GM23338 (cell line): ENCODE results near the gene ARHGEF38. TPM values are rescaled to one million over a fixed set of nuclear protein-coding genes. Genes with fewer than 3 reads are reported as not detected.

Experiments used
- ATAC-seq: fragments of 200-7000 bp; cut with Tn5 transposase; 3 replicates; pipeline ENCODE4 v1.9.1; 2020
- DNase-seq: peaks from one replicate; pipeline ENCODE4 v3.0.0-alpha.2; 2015; ENCODE audit warnings: low spot score
- H2AFZ ChIP-seq: fragments of 200-600 bp; sonication (generic); 2 replicates; pipeline ENCODE4 v1.8.0; 2016; ENCODE audit warnings: antibody characterized with exemption, mild to moderate bottlenecking, moderate library complexity
- H3F3A ChIP-seq: fragments of 200-600 bp; sonication (generic); replicated peaks from 2 replicates; pipeline ENCODE4 v1.8.0; 2017; ENCODE audit warnings: antibody characterized with exemption, mixed run types, low read depth
- H3K27ac ChIP-seq: fragments of 200-600 bp; sonication (generic); 2 replicates; pipeline ENCODE4 v1.6.1; 2016; ENCODE audit warnings: low read depth
- H3K27me3 ChIP-seq: fragments of 200-600 bp; sonication (generic); 2 replicates; pipeline ENCODE4 v1.8.0; 2016; ENCODE audit warnings: mild to moderate bottlenecking, mixed run types, moderate library complexity; ENCODE audit not compliant: insufficient read depth
- H3K36me3 ChIP-seq: fragments of 200-600 bp; sonication (generic); 2 replicates; pipeline ENCODE4 v1.8.0; 2016; ENCODE audit warnings: mild to moderate bottlenecking; ENCODE audit not compliant: insufficient read depth
- H3K4me1 ChIP-seq: fragments of 200-600 bp; sonication (generic); 2 replicates; pipeline ENCODE4 v1.8.0; 2016; ENCODE audit warnings: mild to moderate bottlenecking, moderate library complexity; ENCODE audit not compliant: insufficient read depth
- H3K4me2 ChIP-seq: fragments of 200-600 bp; sonication (generic); 2 replicates; pipeline ENCODE4 v1.7.1; 2017; ENCODE audit warnings: mixed run types
- H3K4me3 ChIP-seq: fragments of 200-600 bp; sonication (generic); 2 replicates; pipeline ENCODE4 v1.6.1; 2016; ENCODE audit warnings: mixed run types
- H3K79me2 ChIP-seq: fragments of 200-600 bp; sonication (generic); replicated peaks from 2 replicates; pipeline ENCODE4 v1.8.0; 2017; ENCODE audit warnings: mild to moderate bottlenecking; ENCODE audit not compliant: insufficient read depth
- H3K9me2 ChIP-seq: fragments of 200-600 bp; sonication (generic); 2 replicates; pipeline ENCODE4 v1.8.0; 2017; ENCODE audit not compliant: insufficient read depth
- H4K20me1 ChIP-seq: fragments of 200-600 bp; sonication (generic); replicated peaks from 2 replicates; pipeline ENCODE4 v1.8.0; 2017; ENCODE audit warnings: mild to moderate bottlenecking; ENCODE audit not compliant: insufficient read depth
- H3K27ac Mint-ChIP-seq: 2 replicates; pipeline ENCODE4 v1.8.0; 2020; ENCODE audit warnings: inconsistent platforms, mild to moderate bottlenecking, moderate library complexity, mixed read lengths
- H3K27me3 Mint-ChIP-seq: 3 replicates; pipeline ENCODE4 v1.8.0; 2022; ENCODE audit warnings: low read depth, mild to moderate bottlenecking, moderate library complexity, mixed read lengths, inconsistent platforms; ENCODE audit not compliant: insufficient read depth, poor library complexity
- H3K36me3 Mint-ChIP-seq: 3 replicates; pipeline ENCODE4 v1.8.0; 2021; ENCODE audit warnings: low read depth, mild to moderate bottlenecking, inconsistent platforms, moderate library complexity, mixed read lengths
- H3K4me1 Mint-ChIP-seq: 3 replicates; pipeline ENCODE4 v1.8.0; 2020; ENCODE audit warnings: mild to moderate bottlenecking, inconsistent platforms, mixed read lengths
- H3K4me3 Mint-ChIP-seq: 3 replicates; pipeline ENCODE4 v1.8.0; 2021; ENCODE audit warnings: moderate library complexity, mild to moderate bottlenecking, inconsistent platforms, mixed read lengths
- H3K9me3 Mint-ChIP-seq: 3 replicates; pipeline ENCODE4 v1.8.0; 2020; ENCODE audit warnings: moderate library complexity, mild to moderate bottlenecking, inconsistent platforms, mixed read lengths
- CREB1 ChIP-seq: fragments of 250-450 bp; sonication (Bioruptor Pico); IDR thresholded peaks from 2 replicates; pipeline ENCODE4 v1.5.0; 2020; ENCODE audit warnings: low read depth, mild to moderate bottlenecking, moderate library complexity
- CTCF ChIP-seq, 2 experiments: fragments of 200-600 bp in 1 of 2; sonication (generic) in 1 of 2; conservative IDR thresholded peaks; 2 replicates each; pipeline versions ENCODE4 v1.5.1 to v1.6.1; 2016 to 2017; ENCODE audit warnings: antibody characterized with exemption in 2 of 2, low read depth in 2 of 2, mild to moderate bottlenecking in 2 of 2, moderate library complexity in 1 of 2
- EZH2 ChIP-seq: fragments of 200-600 bp; sonication (generic); IDR thresholded peaks from one replicate; pipeline ENCODE4 v1.8.0; 2017; ENCODE audit warnings: antibody characterized with exemption, mild to moderate bottlenecking, low read depth; ENCODE audit not compliant: unreplicated experiment
- EZH2phosphoT487 ChIP-seq: fragments of 200-600 bp; sonication (generic); IDR thresholded peaks from one replicate; pipeline ENCODE4 v1.8.1; 2018; ENCODE audit warnings: antibody characterized with exemption; ENCODE audit not compliant: unreplicated experiment
- JUNB ChIP-seq: IDR thresholded peaks from one replicate; pipeline ENCODE4 v1.6.1; 2016; ENCODE audit warnings: antibody characterized with exemption; ENCODE audit not compliant: unreplicated experiment
- NANOG ChIP-seq: IDR thresholded peaks from 2 replicates; pipeline ENCODE4 v1.6.1; 2016; ENCODE audit warnings: antibody characterized with exemption, borderline replicate concordance
- POLR2AphosphoS5 ChIP-seq: IDR thresholded peaks from 2 replicates; pipeline ENCODE4 v1.6.1; 2016; ENCODE audit warnings: antibody characterized with exemption, low read depth
- REST ChIP-seq: IDR thresholded peaks from one replicate; pipeline ENCODE4 v1.6.1; 2018; ENCODE audit warnings: antibody characterized with exemption; ENCODE audit not compliant: unreplicated experiment
- ZNF114 ChIP-seq: fragments of 250-450 bp; sonication (Bioruptor Pico); IDR thresholded peaks from 2 replicates; pipeline ENCODE4 v1.5.0; 2020; ENCODE audit warnings: mild to moderate bottlenecking, moderate library complexity
- ZNF331 ChIP-seq: fragments of 250-450 bp; sonication (Bioruptor Pico); IDR thresholded peaks from 2 replicates; pipeline ENCODE4 v1.5.0; 2020; ENCODE audit warnings: low read depth, mild to moderate bottlenecking, moderate library complexity
- ZNF462 ChIP-seq: fragments of 250-450 bp; sonication (Bioruptor Pico); IDR thresholded peaks from 2 replicates; pipeline ENCODE4 v1.5.0; 2020; ENCODE audit warnings: mild to moderate bottlenecking, moderate library complexity
- polyA plus RNA-seq: library from polyadenylated mRNA; unstranded; fragments of >200 nt; fragmentation: Nextera tagmentation; extraction: Ambion mirVana; gene quantifications from 2 replicates; pipeline ENCODE4 v1.2.1, GENCODE V29; 2016
- total RNA-seq: library from RNA; depleted of rRNA; stranded (reverse); fragments of >200 nt; shearing (Covaris generic); gene quantifications from 2 replicates; pipeline ENCODE4 v1.2.3, GENCODE V29; 2014

Gene ARHGEF38
- total and polyA plus RNA-seq, 2 experiments from 2014 or later: 0.58 TPM; not detected in 1

- no peak overlapping the region; the same call in 1 of the 2 replicates for H3K27ac Mint-ChIP-seq
Measured at GRCh38 chr4:105644257-105644656, 91.8 kb downstream of the ARHGEF38 start.

GRCh38 chr4:105645440-105645839, 93.0 kb downstream of the ARHGEF38 start:
- H3K4me1 ChIP-seq: no peaks in the 10 kb centered on the region
- H3K9me2 ChIP-seq: no peaks in the 10 kb centered on the region
- Mint-ChIP-seq H3K27me3 (no peaks in the 10 kb centered on the region), H3K9me3 (no peaks in the 10 kb centered on the region; the same call in 2 of the 3 replicates), H3K27ac (no peak overlapping the region), H3K4me1 (no peaks in the 10 kb centered on the region), H3K4me3 (no peak overlapping the region), H3K36me3 (no peaks in the 10 kb centered on the region)
- no peak overlapping the region for H3K4me3 ChIP-seq
- H4K20me1 ChIP-seq: no peaks in the 10 kb centered on the region
- DNase-seq (no peak), ATAC-seq (no peak)
- no peaks in the 10 kb centered on the region for H3K79me2 ChIP-seq
- no peaks in the 10 kb centered on the region for H3F3A ChIP-seq
- H2AFZ ChIP-seq: no peak overlapping the region
- no peak overlapping the region for H3K27ac ChIP-seq
- H3K27me3 ChIP-seq: no peaks in the 10 kb centered on the region
- H3K36me3 ChIP-seq: no peaks in the 10 kb centered on the region
- no peak overlapping the region for H3K4me2 ChIP-seq
- TF ChIP-seq EZH2 (no peak), CREB1 (CRISPR knock-in tag) (no peak), CTCF (conservative IDR thresholded peaks at IDR 0.05; ENCODE audit: low read depth in 2 of 2) (no peak), ZNF462 (no peak), ZNF114 (CRISPR knock-in tag) (no peak), ZNF331 (CRISPR knock-in tag) (no peak), EZH2phosphoT487 (no peak), POLR2AphosphoS5 (no peak), REST (no peak), JUNB (no peak)

More at GRCh38 chr4:105644257-105644656, 91.8 kb downstream of the ARHGEF38 start:
- Mint-ChIP-seq H3K4me1 (no peaks in the 10 kb centered on the region), H3K4me3 (no peak overlapping the region), H3K9me3 (no peaks in the 10 kb centered on the region; the same call in 2 of the 3 replicates), H3K27me3 (no peaks in the 10 kb centered on the region), H3K36me3 (no peaks in the 10 kb centered on the region)
- Histone ChIP-seq H3K4me2 (no peak overlapping the region), H3K4me3 (no peak overlapping the region), H2AFZ (no peak overlapping the region), H3K4me1 (no peaks in the 10 kb centered on the region), H3F3A (no peaks in the 10 kb centered on the region), H3K9me2 (no peaks in the 10 kb centered on the region; the same call in 1 of the 2 replicates), H4K20me1 (no peaks in the 10 kb centered on the region), H3K27me3 (no peaks in the 10 kb centered on the region), H3K36me3 (no peaks in the 10 kb centered on the region), H3K79me2 (no peaks in the 10 kb centered on the region), H3K27ac (no peak overlapping the region)
- TF ChIP-seq NANOG (no peak), CREB1 (CRISPR knock-in tag) (no peak)
- DNase-seq (no peak), ATAC-seq (no peak)
